Right lobe of liver (tissue), 4 donors: ENCODE measurements around the gene RAB40A.

Source experiments
- CTCF ChIP-seq, 4 donors: fragments of 200-600 bp in 3 of 4; fragments of 450-650 bp in 1 of 4; IDR thresholded peaks; one replicate each; pipeline versions ENCODE4 v1.5.1 to v1.8.0; 2016 to 2022; ENCODE audit warnings: antibody characterized with exemption in 4 of 4, mild to moderate bottlenecking in 2 of 4
- POLR2A ChIP-seq: fragments of 450-650 bp; IDR thresholded peaks from one replicate; pipeline ENCODE4 v1.6.1; 2017; ENCODE audit warnings: antibody characterized with exemption, mild to moderate bottlenecking
- donor health status: DM: no; HTN: no; CAD: no.
- donor health status: DM: no; HTN: no; CAD: no.
- donor health status: DM: no; HTN: yes; CAD: no.

GRCh38 chrX:103518571-103518970, 718 bp downstream of the RAB40A start:
- no peak for TF ChIP-seq POLR2A
- TF ChIP-seq CTCF (IDR thresholded peaks at IDR 0.05): no peak
